K562 (cell line): ENCODE results near the gene ANXA3. TPM values are rescaled to one million over a fixed set of nuclear protein-coding genes. Genes with fewer than 3 reads are reported as not detected.
A peak's percentile ranks its signal among the peaks of the same experiment; 100 is the strongest.

Experiments used
- AFF1 ChIP-seq, 2 experiments: fragments of 450-650 bp; IDR thresholded peaks; 2 replicates each; pipeline ENCODE4 v1.6.1; 2018; ENCODE audit warnings: mild to moderate bottlenecking in 2 of 2, low read depth in 1 of 2; ENCODE audit not compliant: partially characterized antibody in 2 of 2
- ETS2 ChIP-seq: IDR thresholded peaks from 2 replicates; pipeline ENCODE4 v1.6.1; 2016; ENCODE audit warnings: borderline replicate concordance, missing genetic modification characterization, mild to moderate bottlenecking, moderate library complexity, missing compliant biosample characterization; ENCODE audit not compliant: poor library complexity, severe bottlenecking
- GMEB1 ChIP-seq: fragments of 250-450 bp; sonication (Bioruptor Pico); IDR thresholded peaks from 2 replicates; pipeline ENCODE4 v1.4.0; 2020; ENCODE audit warnings: mild to moderate bottlenecking
- NUFIP1 ChIP-seq: fragments of 450-650 bp; IDR thresholded peaks from 2 replicates; pipeline ENCODE4 v1.6.1; 2018; ENCODE audit not compliant: partially characterized antibody
- RBM17 ChIP-seq: fragments of 200-400 bp; formaldehyde crosslinking; IDR thresholded peaks from 2 replicates; pipeline ENCODE4 v1.6.1; 2017; ENCODE audit warnings: low read depth, mild to moderate bottlenecking, low read length, borderline replicate concordance
- RFX1 ChIP-seq: fragments of 450-650 bp; IDR thresholded peaks from 2 replicates; pipeline ENCODE4 v1.6.1; 2016; ENCODE audit warnings: mild to moderate bottlenecking, moderate library complexity
- TRIM28 ChIP-seq: fragments of 450-650 bp; IDR thresholded peaks from 2 replicates; pipeline ENCODE4 v1.6.1; 2017
- ZMIZ1 ChIP-seq, 2 experiments: fragments of 150-350 bp in 1 of 2; IDR thresholded peaks; 2 replicates each; pipeline ENCODE4 v1.6.1; 2012 to 2016; ENCODE audit warnings: low read depth in 2 of 2, low read length in 2 of 2, mild to moderate bottlenecking in 1 of 2, moderate library complexity in 1 of 2
- polyA plus RNA-seq, 8 experiments: library from polyadenylated mRNA; depleted of rRNA in 4 of 8; stranded (reverse) in 5 of 8; unstranded in 3 of 8; fragments of >200 nt; fragmentation: Nextera tagmentation in 2 of 8; fragmentation: Illumina TruSeq in 1 of 8; extraction: Ambion mirVana in 2 of 8; extraction: Trizol in 1 of 8; gene quantifications; 2 replicates each; pipeline versions ENCODE4 v1.2.1 to v1.2.3, GENCODE V29; 2011 to 2014; ENCODE audit warnings: inconsistent platforms in 1 of 8, missing spikeins in 1 of 8
- total RNA-seq, 7 experiments: library from RNA; depleted of rRNA in 6 of 7; stranded (reverse); fragments of >200 nt in 6 of 7; fragmentation: Illumina TruSeq in 2 of 7; extraction: Trizol in 2 of 7; gene quantifications; 2 replicates each; pipeline versions ENCODE4 v1.2.1 to v1.2.3, GENCODE V29; 2011 to 2021; ENCODE audit warnings: low replicate concordance in 1 of 7

Gene ANXA3
- total and polyA plus RNA-seq, 9 of the 15 experiments (the other 6 are each of a cell fraction or from before 2014, with no cell fraction given): 6.3 to 15.5 (median 9.8) TPM

- TF ChIP-seq ZMIZ1 (IDR thresholded peaks at IDR 0.05; ENCODE audit: low read depth in 2 of 2, low read length in 2 of 2): peak in 1 of 2 experiments; percentile 65; a peak in 1 of 4 replicates
- no peak for TF ChIP-seq RFX1
- no peak for TF ChIP-seq ETS2 (tag)
- no peak for TF ChIP-seq RBM17
- TF ChIP-seq NUFIP1: no peak
- peak; percentile 11 to 36 for TF ChIP-seq AFF1 (IDR thresholded peaks at IDR 0.05; ENCODE audit: low read depth in 1 of 2, partially characterized antibody in 2 of 2)
- TF ChIP-seq GMEB1: no peak
- no peak for TF ChIP-seq TRIM28
Observed at GRCh38 chr4:78650106-78651024, 98.8 kb downstream of the ANXA3 start (continued).
